ENCODE data around the gene TCF25. TPM values are rescaled to one million over a fixed set of nuclear protein-coding genes. Genes with fewer than 3 reads are reported as not detected.

Gene TCF25
- total RNA-seq, 1 experiment from 2014 or later, result 345 TPM

- H4K20me1 ChIP-seq (ENCODE audit: insufficient read depth), result no peaks in the 10 kb centered on the region
- H3K9me3 ChIP-seq (ENCODE audit: control insufficient read depth in 1 of 2, insufficient read depth in 1 of 2, low read depth in 1 of 2, low read length in 2 of 2), result no peaks in the 10 kb centered on the region
- no peak overlapping the region for H2AFZ ChIP-seq (ENCODE audit: low read depth, low read length, poor library complexity, severe bottlenecking)
- ATAC-seq, result no peak
- H3K27ac ChIP-seq (ENCODE audit: low read depth, low read length), result no peak overlapping the region
- no peak overlapping the region for H3K4me3 ChIP-seq (replicated peaks in 1 of 2; ENCODE audit: low read depth in 1 of 2, low read length in 2 of 2)
- H3K9me2 ChIP-seq (ENCODE audit: insufficient read depth), result no peaks in the 10 kb centered on the region
- intact Hi-C loops (cut with micrococcal nuclease), result no loop called here
- no peak overlapping the region for H3K9ac ChIP-seq (ENCODE audit: low read length)
- no peaks in the 10 kb centered on the region for H3K4me1 ChIP-seq (ENCODE audit: control insufficient read depth in 1 of 2, insufficient read depth in 2 of 2, low read length in 2 of 2)
- ChIA-PET CTCF (no interaction called here), RAD21 (ENCODE audit: low non-redundant PET in 1 of 2, low total read pairs in 2 of 2, uncharacterized antibody in 2 of 2, unreplicated experiment in 2 of 2) (no interaction called here), POLR2A (no interaction called here)
- TF ChIP-seq MAX (IDR thresholded peaks at IDR 0.05) (no peak), FOSL1 (IDR thresholded peaks at IDR 0.05; ENCODE audit: low read depth) (no peak), CEBPB (IDR thresholded peaks at IDR 0.05; ENCODE audit: low read depth) (no peak), REST (IDR thresholded peaks at IDR 0.05; ENCODE audit: low read depth) (no peak), SRF (IDR thresholded peaks at IDR 0.05; ENCODE audit: low read depth) (no peak), ATF3 (IDR thresholded peaks at IDR 0.05) (no peak), SIN3A (IDR thresholded peaks at IDR 0.05; ENCODE audit: low read depth) (no peak), EZH2phosphoT487 (IDR thresholded peaks at IDR 0.05; ENCODE audit: borderline replicate concordance) (no peak), TCF7L2 (IDR thresholded peaks at IDR 0.05; ENCODE audit: borderline replicate concordance, extremely low read depth, insufficient read depth, insufficient read length) (no peak), POLR2A (IDR thresholded peaks at IDR 0.05; ENCODE audit: borderline replicate concordance, extremely low read depth, insufficient read depth, insufficient read length) (no peak), EGR1 (IDR thresholded peaks at IDR 0.05; ENCODE audit: low read depth) (no peak), ELF1 (IDR thresholded peaks at IDR 0.05; ENCODE audit: borderline replicate concordance, low read depth) (no peak), ZNF274 (IDR thresholded peaks at IDR 0.05; ENCODE audit: low read depth, low read length) (no peak), RAD21 (IDR thresholded peaks at IDR 0.05; ENCODE audit: low read depth) (no peak), EZH2 (IDR thresholded peaks at IDR 0.05) (no peak), POLR2AphosphoS5 (IDR thresholded peaks at IDR 0.05; ENCODE audit: low read depth, low read length) (no peak), CBX3 (IDR thresholded peaks at IDR 0.05; ENCODE audit: low read depth) (no peak), CTCF (IDR thresholded peaks at IDR 0.05 in 2 of 3, conservative IDR thresholded peaks at IDR 0.05 in 1 of 3; ENCODE audit: borderline replicate concordance in 1 of 3, insufficient read depth in 1 of 3, low read depth in 2 of 3, low read length in 2 of 3) (no peak), YY1 (IDR thresholded peaks at IDR 0.05; ENCODE audit: extremely low read depth, insufficient replicate concordance, low read depth, low read length) (no peak)
- no peak for DNase-seq (ENCODE audit: low read depth, low spot score)
- no peak overlapping the region for H3K4me2 ChIP-seq (ENCODE audit: low read length)
- H3K36me3 ChIP-seq (ENCODE audit: control insufficient read depth in 1 of 2, insufficient read depth in 2 of 2, low read length in 2 of 2), result peaks cover 57 to 74% of the 10 kb centered on the region in 2 experiments
- peaks cover 24% of the 10 kb centered on the region; the same call in 1 of the 2 replicates for H3K79me2 ChIP-seq (ENCODE audit: insufficient read depth, low read length)
- BruUV-seq (replicated peaks), result no TSS peak
- no peaks in the 10 kb centered on the region for H3K27me3 ChIP-seq (ENCODE audit: insufficient read depth, low read length)
These were observed 17.7 kb downstream of the TCF25 start for GRCh38 chr16:89890886-89891657.

All from HCT116 (cell line).